ENCODE data around the gene FBXO31. TPM values are rescaled to one million over a fixed set of nuclear protein-coding genes. Genes with fewer than 3 reads are reported as not detected.
"Not testable (repeated sequence)": the region's sequence is repeated elsewhere in the genome, so short reads cannot be mapped to it uniquely, and the experiment has no call there.

FBXO31 gene
- polyA plus RNA-seq, 4 donors: 21.1 to 26.9 (median 24.4) TPM

- peak; percentile 83 to 95 (median 94) for DNase-seq (ENCODE audit: low read depth in 4 of 4, low spot score in 3 of 4)
Observed at GRCh38 chr16:87387942-87388817, 4.6 kb upstream of the FBXO31 start.

GRCh38 chr16:87384875-87385167 is 1.2 kb upstream of the FBXO31 start:
- DNase-seq (ENCODE audit: low read depth in 4 of 4, low spot score in 3 of 4): not testable (repeated sequence)

GRCh38 chr16:87384162-87384874 is 742 bp upstream of the FBXO31 start:
- peak in 1 of 4 donors; percentile 27 for DNase-seq (ENCODE audit: low read depth in 4 of 4, low spot score in 3 of 4)

- DNase-seq (ENCODE audit: low read depth in 4 of 4, low spot score in 3 of 4): no peak
Observed at GRCh38 chr16:87382023-87382785, 1.4 kb downstream of the FBXO31 start.

- DNase-seq (ENCODE audit: low read depth in 4 of 4, low spot score in 3 of 4): no peak
Observed at GRCh38 chr16:87380881-87381280, 2.7 kb downstream of the FBXO31 start.

- no peak for DNase-seq (ENCODE audit: low read depth in 4 of 4, low spot score in 3 of 4)
Observed at GRCh38 chr16:87380403-87380802, 3.2 kb downstream of the FBXO31 start.

- DNase-seq (ENCODE audit: low read depth in 4 of 4, low spot score in 3 of 4): not testable (repeated sequence)
Observed at GRCh38 chr16:87379312-87379752, 4.2 kb downstream of the FBXO31 start.

- DNase-seq (ENCODE audit: low read depth in 4 of 4, low spot score in 3 of 4): no peak
Observed at GRCh38 chr16:87376660-87377059, 6.9 kb downstream of the FBXO31 start.

- DNase-seq (ENCODE audit: low read depth in 4 of 4, low spot score in 3 of 4): no peak
Observed at GRCh38 chr16:87375426-87376135, 8.0 kb downstream of the FBXO31 start.

GRCh38 chr16:87374313-87374712 is 9.3 kb downstream of the FBXO31 start:
- DNase-seq (ENCODE audit: low read depth in 4 of 4, low spot score in 3 of 4): no peak

GRCh38 chr16:87372305-87372704 is 11.3 kb downstream of the FBXO31 start:
- no peak for DNase-seq (ENCODE audit: low read depth in 4 of 4, low spot score in 3 of 4)

- no peak for DNase-seq (ENCODE audit: low read depth in 4 of 4, low spot score in 3 of 4)
Observed at GRCh38 chr16:87371261-87371866, 12.2 kb downstream of the FBXO31 start.

- DNase-seq (ENCODE audit: low read depth in 4 of 4, low spot score in 3 of 4): no peak
Observed at GRCh38 chr16:87369796-87370719, 13.5 kb downstream of the FBXO31 start.

GRCh38 chr16:87369117-87369765 is 14.3 kb downstream of the FBXO31 start:
- no peak for DNase-seq (ENCODE audit: low read depth in 4 of 4, low spot score in 3 of 4)

GRCh38 chr16:87368029-87368770 is 15.4 kb downstream of the FBXO31 start:
- no peak for DNase-seq (ENCODE audit: low read depth in 4 of 4, low spot score in 3 of 4)

- no peak for DNase-seq (ENCODE audit: low read depth in 4 of 4, low spot score in 3 of 4)
Observed at GRCh38 chr16:87367529-87367928, 16.0 kb downstream of the FBXO31 start.

GRCh38 chr16:87366930-87367329 is 16.6 kb downstream of the FBXO31 start:
- no peak for DNase-seq (ENCODE audit: low read depth in 4 of 4, low spot score in 3 of 4)

- no peak for DNase-seq (ENCODE audit: low read depth in 4 of 4, low spot score in 3 of 4)
Observed at GRCh38 chr16:87366288-87366687, 17.3 kb downstream of the FBXO31 start.

All from right renal pelvis (tissue), 4 donors.